Endothelial cell of umbilical vein (primary cell): ENCODE data around the gene MRC2. TPM values are rescaled to one million over a fixed set of nuclear protein-coding genes. Genes with fewer than 3 reads are reported as not detected.

ENCODE experiments used
- BruUV-seq: library from RNA; stranded (reverse); fragments of 400-500 nt; replicated peaks from 2 replicates; lab custom pipeline; 2021; lab: Mats Ljungman, UMichigan
- CTCF ChIA-PET: fragments of 300-600, 350-600 bp; sonication (Branson Sonifier 250); formaldehyde crosslinking; loops from one replicate; lab custom pipeline; 2021; ENCODE audit warnings: antibody characterized with exemption, inconsistent platforms; lab: Charles Lee
- POLR2A ChIA-PET: fragments of 300-600, 350-600 bp; sonication (Branson Sonifier 250); formaldehyde crosslinking; loops from one replicate; lab custom pipeline; 2021; ENCODE audit warnings: antibody characterized with exemption, inconsistent platforms; lab: Charles Lee
- DNase-seq: peaks from one replicate; pipeline ENCODE4 v3.0.0-alpha.2; 2011; ENCODE audit warnings: low read depth, low spot score
- FAIRE-seq: peaks from 2 replicates; lab custom pipeline; 2011; peaks lifted over from hg19 to GRCh38; lab: Jason Lieb, UNC
- H2AFZ ChIP-seq: 2 replicates; pipeline ENCODE4 v1.6.0; 2012; ENCODE audit warnings: low read depth, low read length, control low read depth, inconsistent platforms
- H3K27ac ChIP-seq: 2 replicates; pipeline ENCODE4 v1.5.1; 2011; ENCODE audit warnings: low read depth, mild to moderate bottlenecking, control low read depth, low read length, moderate library complexity; ENCODE audit not compliant: insufficient read depth
- H3K27me3 ChIP-seq, 2 experiments: 2 replicates each; pipeline versions ENCODE4 v1.6.0 to v1.6.1; 2011; ENCODE audit warnings: low read length in 2 of 2, mixed read lengths in 1 of 2; ENCODE audit not compliant: control insufficient read depth in 2 of 2, insufficient read depth in 2 of 2
- H3K36me3 ChIP-seq, 2 experiments: 2 replicates in 1 of 2; 3 replicates in 1 of 2; pipeline ENCODE4 v1.5.1; 2011; ENCODE audit warnings: low read length in 2 of 2, mild to moderate bottlenecking in 1 of 2, moderate library complexity in 1 of 2; ENCODE audit not compliant: control insufficient read depth in 2 of 2, insufficient read depth in 2 of 2; ENCODE audit errors: extremely low read depth in 1 of 2
- H3K4me1 ChIP-seq: 3 replicates; pipeline ENCODE4 v1.5.1; 2011; ENCODE audit warnings: mild to moderate bottlenecking, low read length; ENCODE audit not compliant: control insufficient read depth, insufficient read depth; ENCODE audit errors: extremely low read depth
- H3K4me2 ChIP-seq: 2 replicates; pipeline ENCODE4 v1.6.1; 2011; ENCODE audit warnings: low read length, control low read depth, mixed read lengths; ENCODE audit not compliant: insufficient read depth
- H3K4me3 ChIP-seq, 3 experiments: fragments of 200-600 bp in 1 of 3; sonication (generic), shearing (Covaris generic) in 1 of 3; replicated peaks in 1 of 3; 2 replicates each; pipeline ENCODE4 v1.5.1; 2011 to 2016; ENCODE audit warnings: control low read depth in 3 of 3, low read length in 3 of 3, mild to moderate bottlenecking in 2 of 3, inconsistent platforms in 1 of 3, low read depth in 1 of 3, moderate library complexity in 1 of 3; ENCODE audit not compliant: insufficient read depth in 1 of 3
- H3K79me2 ChIP-seq: 2 replicates; pipeline ENCODE4 v1.6.0; 2012; ENCODE audit warnings: low read length, inconsistent platforms; ENCODE audit not compliant: control insufficient read depth, insufficient read depth
- H3K9ac ChIP-seq: replicated peaks from 2 replicates; pipeline ENCODE3; 2011; ENCODE audit warnings: low read length, control low read depth; ENCODE audit not compliant: insufficient read depth; ENCODE audit errors: extremely low read depth
- H3K9me1 ChIP-seq: replicated peaks from 3 replicates; pipeline ENCODE4 v1.6.0; 2011; ENCODE audit warnings: mild to moderate bottlenecking, low read length; ENCODE audit not compliant: control insufficient read depth, insufficient read depth; ENCODE audit errors: extremely low read depth
- H3K9me3 ChIP-seq: replicated peaks from 2 replicates; pipeline ENCODE4 v1.5.1; 2012; ENCODE audit warnings: low read length, inconsistent platforms; ENCODE audit not compliant: control insufficient read depth, insufficient read depth
- H4K20me1 ChIP-seq: replicated peaks from 2 replicates; pipeline ENCODE3; 2011; ENCODE audit warnings: mild to moderate bottlenecking, low read length; ENCODE audit not compliant: control insufficient read depth, insufficient read depth; ENCODE audit errors: extremely low read depth
- EZH2 ChIP-seq: IDR thresholded peaks from 2 replicates; pipeline ENCODE4 v1.6.1; 2012; ENCODE audit warnings: borderline replicate concordance, low read depth, mild to moderate bottlenecking, moderate library complexity, low read length, inconsistent platforms; ENCODE audit not compliant: severe bottlenecking
- FOS ChIP-seq: IDR thresholded peaks from 2 replicates; pipeline ENCODE4 v1.6.1; 2011; ENCODE audit warnings: mild to moderate bottlenecking, low read length, moderate library complexity, borderline replicate concordance; ENCODE audit not compliant: insufficient read depth
- GATA2 ChIP-seq: IDR thresholded peaks from 2 replicates; pipeline ENCODE4 v1.7.0; 2011; ENCODE audit warnings: low read depth, mild to moderate bottlenecking, moderate library complexity, mixed read lengths, low read length; ENCODE audit not compliant: insufficient read length, insufficient read depth
- MYC ChIP-seq: IDR thresholded peaks from one replicate; pipeline ENCODE4 v1.6.1; 2011; ENCODE audit warnings: mild to moderate bottlenecking, low read depth, low read length
- POLR2A ChIP-seq: IDR thresholded peaks from 2 replicates; pipeline ENCODE4 v1.6.1; 2012; ENCODE audit warnings: low read depth, mild to moderate bottlenecking, control low read depth, low read length
- POLR2AphosphoS5 ChIP-seq: IDR thresholded peaks from 2 replicates; pipeline ENCODE4 v1.6.1; 2012; ENCODE audit warnings: low read depth, mild to moderate bottlenecking, control low read depth, low read length, moderate library complexity; ENCODE audit not compliant: insufficient read depth
- dilution Hi-C: fragments of 300-500 bp; cut with MboI; formaldehyde crosslinking; loops from one replicate; pipeline ENCODE4 v1.15.0; 2019; ENCODE audit warnings: low sequenced_read_pairs; ENCODE audit not compliant: extremely low pct_ligation_motif_present
- intact Hi-C: fragments of 100-400 bp; cut with micrococcal nuclease; formaldehyde crosslinking; loops from one replicate; pipeline ENCODE4 v1.10.0; 2022
- polyA plus RNA-seq, 4 experiments: library from polyadenylated mRNA; depleted of rRNA in 3 of 4; stranded (reverse) in 3 of 4; unstranded in 1 of 4; fragments of >200 nt; gene quantifications; 2 replicates each; pipeline versions ENCODE4 v1.2.1 to v1.2.3, GENCODE V29; 2011 to 2012; ENCODE audit warnings: missing spikeins in 1 of 4
- total RNA-seq: library from RNA; stranded (reverse); gene quantifications from 2 replicates; pipeline ENCODE4 v1.2.3, GENCODE V29; 2021
- TF ChIP-seq, protein P1 (sequence below), 2 donors: IDR thresholded peaks; 1 replicate in 1 of 2; 2 replicates in 1 of 2; pipeline ENCODE4 v1.5.1; 2011; ENCODE audit warnings: low read length in 2 of 2, mild to moderate bottlenecking in 2 of 2, moderate library complexity in 2 of 2, control low read depth in 1 of 2, inconsistent platforms in 1 of 2, low read depth in 1 of 2; ENCODE audit not compliant: insufficient read depth in 1 of 2; ENCODE audit errors: extremely low read depth in 1 of 2
- TF ChIP-seq, protein P2 (sequence below): IDR thresholded peaks from 2 replicates; pipeline ENCODE4 v1.6.1; 2011; ENCODE audit not compliant: insufficient read depth, insufficient read length

The MRC2 gene
- total and polyA plus RNA-seq, 2 donors (not counting 3 experiments of a cell fraction or from before 2014, with no cell fraction given): 30.6 to 52.7 TPM

DNA sequence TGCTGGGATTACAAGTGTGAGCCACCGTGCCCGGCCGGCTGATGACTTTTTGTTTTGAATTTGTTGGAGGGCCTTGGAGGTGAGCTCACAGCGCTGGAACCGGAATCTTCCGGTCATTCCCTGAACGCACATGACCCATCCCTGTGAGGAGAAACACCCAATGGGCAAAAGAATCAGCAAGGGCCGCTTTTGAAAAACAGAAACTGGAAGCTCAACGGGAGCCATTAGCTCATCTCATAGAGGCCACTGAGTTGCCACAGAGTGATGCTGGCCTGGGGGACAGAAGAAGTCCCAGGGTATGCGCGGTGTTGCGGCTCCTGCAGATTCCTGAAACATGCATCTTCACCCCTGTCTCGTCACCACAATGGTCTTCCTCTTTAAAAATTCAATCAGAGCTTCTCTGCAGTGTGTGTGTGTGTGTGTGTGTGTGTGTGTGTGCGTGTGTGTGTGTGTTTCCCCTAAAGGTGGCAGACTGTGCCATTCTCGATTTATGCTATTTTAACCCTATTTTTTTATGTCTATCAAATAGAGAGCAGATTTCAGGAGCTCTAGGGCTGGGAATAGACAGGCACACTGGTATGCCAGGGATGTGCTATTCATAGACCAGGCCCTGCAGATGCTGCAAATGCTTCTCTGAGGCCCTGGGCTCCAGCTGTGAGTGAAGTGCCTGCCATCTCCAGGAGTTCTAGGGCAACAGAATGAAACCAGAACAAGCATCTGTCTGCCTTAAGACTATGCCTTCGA is 112.3 kb downstream of the MRC2 start:
- no peak overlapping the region for H3K4me2 ChIP-seq
- dilution Hi-C loops: no loop called here
- peaks cover 2% of the 10 kb centered on the region in 2 experiments for H3K27me3 ChIP-seq
- no peaks in the 10 kb centered on the region for H3K79me2 ChIP-seq
- BruUV-seq: no TSS peak
- ChIA-PET CTCF (no interaction called here), POLR2A (no interaction called here)
- no peak overlapping the region for H3K9ac ChIP-seq
- no peak overlapping the region for H3K27ac ChIP-seq
- TF ChIP-seq POLR2A (no peak), MYC (no peak), POLR2AphosphoS5 (no peak), GATA2 (no peak), FOS (no peak), EZH2 (no peak)
- TF ChIP-seq, protein P1, sequence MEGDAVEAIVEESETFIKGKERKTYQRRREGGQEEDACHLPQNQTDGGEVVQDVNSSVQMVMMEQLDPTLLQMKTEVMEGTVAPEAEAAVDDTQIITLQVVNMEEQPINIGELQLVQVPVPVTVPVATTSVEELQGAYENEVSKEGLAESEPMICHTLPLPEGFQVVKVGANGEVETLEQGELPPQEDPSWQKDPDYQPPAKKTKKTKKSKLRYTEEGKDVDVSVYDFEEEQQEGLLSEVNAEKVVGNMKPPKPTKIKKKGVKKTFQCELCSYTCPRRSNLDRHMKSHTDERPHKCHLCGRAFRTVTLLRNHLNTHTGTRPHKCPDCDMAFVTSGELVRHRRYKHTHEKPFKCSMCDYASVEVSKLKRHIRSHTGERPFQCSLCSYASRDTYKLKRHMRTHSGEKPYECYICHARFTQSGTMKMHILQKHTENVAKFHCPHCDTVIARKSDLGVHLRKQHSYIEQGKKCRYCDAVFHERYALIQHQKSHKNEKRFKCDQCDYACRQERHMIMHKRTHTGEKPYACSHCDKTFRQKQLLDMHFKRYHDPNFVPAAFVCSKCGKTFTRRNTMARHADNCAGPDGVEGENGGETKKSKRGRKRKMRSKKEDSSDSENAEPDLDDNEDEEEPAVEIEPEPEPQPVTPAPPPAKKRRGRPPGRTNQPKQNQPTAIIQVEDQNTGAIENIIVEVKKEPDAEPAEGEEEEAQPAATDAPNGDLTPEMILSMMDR (IDR thresholded peaks at IDR 0.05; ENCODE audit: extremely low read depth in 1 of 2, insufficient read depth in 1 of 2, low read depth in 1 of 2, low read length in 2 of 2): no peak
- TF ChIP-seq, protein P2, sequence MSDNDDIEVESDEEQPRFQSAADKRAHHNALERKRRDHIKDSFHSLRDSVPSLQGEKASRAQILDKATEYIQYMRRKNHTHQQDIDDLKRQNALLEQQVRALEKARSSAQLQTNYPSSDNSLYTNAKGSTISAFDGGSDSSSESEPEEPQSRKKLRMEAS: no peak
- DNase-seq (no peak), FAIRE-seq (no peak)
- H3K36me3 ChIP-seq: no peaks in the 10 kb centered on the region
- intact Hi-C loops: no loop called here
- no peaks in the 10 kb centered on the region for H4K20me1 ChIP-seq
- H3K9me3 ChIP-seq: no peaks in the 10 kb centered on the region
- no peak overlapping the region for H2AFZ ChIP-seq
- no peaks in the 10 kb centered on the region for H3K4me1 ChIP-seq
- H3K9me1 ChIP-seq: no peaks in the 10 kb centered on the region
- H3K4me3 ChIP-seq: no peak overlapping the region
